ENCODE results near the gene PPP4R1.

The PPP4R1 gene

DNA sequence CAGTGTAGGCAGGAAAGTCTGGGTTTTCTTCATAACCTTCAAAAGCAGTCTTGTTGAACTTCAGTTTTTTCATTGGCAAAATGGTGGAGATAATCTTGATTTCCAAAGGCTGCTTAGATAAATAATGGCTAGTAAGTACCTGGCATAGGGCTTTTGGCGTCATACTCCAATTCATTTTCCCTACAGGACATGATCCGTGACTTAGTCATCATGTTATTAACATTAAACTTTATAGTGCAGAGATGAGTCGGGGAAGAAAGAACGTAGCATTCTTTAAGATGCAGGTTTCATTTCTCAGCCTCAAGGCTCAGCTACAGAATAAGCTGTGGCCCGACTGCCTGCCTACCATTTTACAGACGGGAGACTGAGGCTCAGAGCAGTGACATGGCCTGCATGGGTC lies 75.1 kb downstream of the PPP4R1 start:
- H3K36me3 Mint-ChIP-seq (ENCODE audit: low read depth): peaks cover 60% of the 10 kb centered on the region
- H3K4me3 Mint-ChIP-seq: no peak overlapping the region
- H3K27me3 Mint-ChIP-seq: no peaks in the 10 kb centered on the region
- intact Hi-C loops (cut with micrococcal nuclease): no loop called here
- peaks cover 13% of the 10 kb centered on the region for H3K4me1 Mint-ChIP-seq (ENCODE audit: low read depth)
- H3K9me3 Mint-ChIP-seq: no peaks in the 10 kb centered on the region
- H3K27ac Mint-ChIP-seq: no peak overlapping the region

DNA sequence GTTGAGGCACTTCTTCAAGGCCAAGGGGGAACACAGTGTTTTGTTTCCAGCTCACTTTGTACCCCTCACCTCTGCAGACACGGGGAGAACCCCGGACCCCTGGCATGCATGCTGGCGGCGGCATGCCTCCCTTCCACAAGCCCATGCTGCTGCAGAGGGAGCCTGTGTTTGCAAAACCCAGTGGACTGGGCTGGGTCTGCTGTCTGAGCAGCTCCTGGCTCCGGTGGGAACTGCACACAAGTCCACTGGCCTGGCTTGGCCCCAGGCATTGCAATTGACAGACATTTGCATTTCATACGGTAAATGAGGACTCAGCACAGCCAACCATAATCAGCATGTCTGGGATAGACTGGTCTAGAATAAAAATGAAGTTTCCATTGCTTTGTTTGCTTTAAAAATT lies 76.7 kb downstream of the PPP4R1 start:
- Mint-ChIP-seq H3K36me3 (ENCODE audit: low read depth) (peaks cover 75% of the 10 kb centered on the region), H3K4me1 (ENCODE audit: low read depth) (no peaks in the 10 kb centered on the region), H3K27ac (no peak overlapping the region), H3K27me3 (no peaks in the 10 kb centered on the region), H3K4me3 (no peak overlapping the region), H3K9me3 (no peaks in the 10 kb centered on the region)
- intact Hi-C loops (cut with micrococcal nuclease): no loop called here

- Mint-ChIP-seq H3K27me3 (no peaks in the 10 kb centered on the region), H3K4me1 (ENCODE audit: low read depth) (no peaks in the 10 kb centered on the region), H3K9me3 (no peaks in the 10 kb centered on the region), H3K27ac (no peak overlapping the region), H3K4me3 (no peak overlapping the region), H3K36me3 (ENCODE audit: low read depth) (peaks cover 85% of the 10 kb centered on the region)
- intact Hi-C loops (cut with micrococcal nuclease): no loop called here
Observed at GRCh38 chr18:9536354-9537152, 77.8 kb downstream of the PPP4R1 start.

- no peaks in the 10 kb centered on the region for H3K9me3 Mint-ChIP-seq
- intact Hi-C loops (cut with micrococcal nuclease): no loop called here
- no peaks in the 10 kb centered on the region for H3K27me3 Mint-ChIP-seq
- H3K27ac Mint-ChIP-seq: no peak overlapping the region
- H3K4me1 Mint-ChIP-seq (ENCODE audit: low read depth): peaks cover 7% of the 10 kb centered on the region
- peaks cover 90% of the 10 kb centered on the region for H3K36me3 Mint-ChIP-seq (ENCODE audit: low read depth)
- H3K4me3 Mint-ChIP-seq: no peak overlapping the region
Observed at GRCh38 chr18:9535430-9535991, 78.8 kb downstream of the PPP4R1 start.

- no peak overlapping the region for H3K27ac Mint-ChIP-seq
- H3K27me3 Mint-ChIP-seq: no peaks in the 10 kb centered on the region
- no peak overlapping the region for H3K4me3 Mint-ChIP-seq
- intact Hi-C loops (cut with micrococcal nuclease): no loop called here
- peaks cover 13% of the 10 kb centered on the region for H3K4me1 Mint-ChIP-seq (ENCODE audit: low read depth)
- no peaks in the 10 kb centered on the region for H3K9me3 Mint-ChIP-seq
- peaks cover 86% of the 10 kb centered on the region for H3K36me3 Mint-ChIP-seq (ENCODE audit: low read depth)
Observed at GRCh38 chr18:9534844-9535243, 79.5 kb downstream of the PPP4R1 start.

- Mint-ChIP-seq H3K27ac (no peak overlapping the region), H3K4me3 (no peak overlapping the region), H3K36me3 (ENCODE audit: low read depth) (peaks cover 90% of the 10 kb centered on the region), H3K27me3 (no peaks in the 10 kb centered on the region), H3K4me1 (ENCODE audit: low read depth) (peaks cover 18% of the 10 kb centered on the region), H3K9me3 (peaks cover 22% of the 10 kb centered on the region)
- intact Hi-C loops (cut with micrococcal nuclease): no loop called here
Observed at GRCh38 chr18:9531791-9532410, 82.5 kb downstream of the PPP4R1 start.

- no peak overlapping the region for H3K4me3 Mint-ChIP-seq
- peak overlapping the region; percentile 50 for H3K27ac Mint-ChIP-seq
- intact Hi-C loops (cut with micrococcal nuclease): no loop called here
- H3K27me3 Mint-ChIP-seq: no peaks in the 10 kb centered on the region
- peaks cover 25% of the 10 kb centered on the region for H3K9me3 Mint-ChIP-seq
- peaks cover 90% of the 10 kb centered on the region for H3K36me3 Mint-ChIP-seq (ENCODE audit: low read depth)
- H3K4me1 Mint-ChIP-seq (ENCODE audit: low read depth): peaks cover 18% of the 10 kb centered on the region
Observed at GRCh38 chr18:9530226-9531009, 83.9 kb downstream of the PPP4R1 start.

DNA sequence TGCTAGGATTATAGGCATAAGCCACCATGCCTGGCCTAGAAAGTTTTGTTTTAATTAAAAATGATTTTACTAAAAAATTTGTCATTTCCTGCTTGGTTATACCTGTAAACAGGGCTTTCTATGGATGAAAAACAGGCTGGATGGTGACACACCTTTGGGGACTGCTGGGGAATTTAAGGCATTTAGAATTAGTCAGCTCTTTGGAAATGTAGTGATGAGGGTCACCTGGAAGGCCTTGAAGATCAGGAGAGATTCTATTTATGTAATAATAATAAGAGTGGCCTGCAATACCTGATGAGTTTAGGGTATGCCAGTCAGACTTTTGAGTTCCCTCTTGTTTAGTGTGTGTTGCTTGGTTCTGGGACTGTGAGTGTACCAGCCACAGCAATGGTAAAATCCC lies 87.9 kb downstream of the PPP4R1 start:
- peaks cover 25% of the 10 kb centered on the region for H3K9me3 Mint-ChIP-seq
- H3K36me3 Mint-ChIP-seq (ENCODE audit: low read depth): peaks cover 83% of the 10 kb centered on the region
- no peak overlapping the region for H3K4me3 Mint-ChIP-seq
- H3K27ac Mint-ChIP-seq: no peak overlapping the region
- no peaks in the 10 kb centered on the region for H3K27me3 Mint-ChIP-seq
- intact Hi-C loops (cut with micrococcal nuclease): no loop called here
- H3K4me1 Mint-ChIP-seq (ENCODE audit: low read depth): peaks cover 18% of the 10 kb centered on the region

DNA sequence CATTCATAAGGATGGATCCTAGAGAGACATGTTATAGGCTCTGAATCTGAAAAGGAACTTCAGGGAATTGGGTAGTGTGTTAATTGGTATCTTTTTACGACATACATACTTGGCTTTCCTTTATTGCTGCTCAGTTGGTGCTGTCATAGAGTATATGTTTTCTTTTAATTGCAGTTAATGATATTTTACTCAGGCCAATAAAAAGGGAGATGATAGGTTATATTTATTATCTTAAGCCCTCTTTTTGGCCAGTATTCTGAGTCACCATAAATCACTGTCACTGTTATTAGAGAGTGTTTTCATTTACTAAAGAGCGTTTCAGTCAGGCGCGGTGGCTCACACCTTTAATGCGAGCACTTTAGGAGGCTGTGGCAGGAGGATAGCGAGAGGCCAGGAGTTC lies 91.4 kb downstream of the PPP4R1 start:
- Mint-ChIP-seq H3K27ac (no peak overlapping the region), H3K36me3 (ENCODE audit: low read depth) (peaks cover 64% of the 10 kb centered on the region), H3K27me3 (no peaks in the 10 kb centered on the region), H3K4me3 (no peak overlapping the region), H3K9me3 (peaks cover 13% of the 10 kb centered on the region), H3K4me1 (ENCODE audit: low read depth) (no peaks in the 10 kb centered on the region)
- intact Hi-C loops (cut with micrococcal nuclease): no loop called here

- peaks cover 64% of the 10 kb centered on the region for H3K36me3 Mint-ChIP-seq (ENCODE audit: low read depth)
- H3K27ac Mint-ChIP-seq: no peak overlapping the region
- no peaks in the 10 kb centered on the region for H3K27me3 Mint-ChIP-seq
- peaks cover 2% of the 10 kb centered on the region for H3K9me3 Mint-ChIP-seq
- H3K4me3 Mint-ChIP-seq: no peak overlapping the region
- intact Hi-C loops (cut with micrococcal nuclease): no loop called here
- peaks cover 2% of the 10 kb centered on the region for H3K4me1 Mint-ChIP-seq (ENCODE audit: low read depth)
Observed at GRCh38 chr18:9521770-9522169, 92.6 kb downstream of the PPP4R1 start.

DNA sequence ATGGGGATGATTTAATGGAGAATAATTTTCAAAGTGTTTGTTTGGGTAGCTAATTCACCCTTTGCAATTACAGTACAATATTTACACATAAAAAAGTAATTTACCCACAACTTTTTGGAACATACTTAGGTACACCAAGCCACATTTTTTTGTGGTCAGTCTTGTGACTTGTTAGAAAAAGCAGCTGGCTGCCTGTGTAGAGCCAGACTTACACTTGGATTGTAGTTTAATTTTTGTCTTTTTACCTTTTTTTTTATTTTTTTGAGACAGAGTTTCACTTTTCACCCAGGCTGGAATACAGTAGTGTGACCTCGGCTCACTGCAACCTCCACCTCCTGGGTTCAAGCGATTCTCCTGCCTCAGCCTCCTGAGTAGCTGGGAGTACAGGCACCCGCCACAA lies 93.7 kb downstream of the PPP4R1 start:
- no peak overlapping the region for H3K27ac Mint-ChIP-seq

GRCh38 chr18:9519399-9519798 lies 95.0 kb downstream of the PPP4R1 start:
- H3K4me3 Mint-ChIP-seq: no peak overlapping the region
- H3K9me3 Mint-ChIP-seq: no peaks in the 10 kb centered on the region
- intact Hi-C loops (cut with micrococcal nuclease): loop anchor here (5.0 to 10.0 kb wide), 2 partner anchors 375 to 867 kb away; no protein-coding TSS in a partner anchor
- no peak overlapping the region for H3K27ac Mint-ChIP-seq
- peaks cover 53% of the 10 kb centered on the region for H3K36me3 Mint-ChIP-seq (ENCODE audit: low read depth)
- H3K27me3 Mint-ChIP-seq: no peaks in the 10 kb centered on the region
- H3K4me1 Mint-ChIP-seq (ENCODE audit: low read depth): peaks cover 16% of the 10 kb centered on the region

More for the DNA sequence above, 93.7 kb downstream of the PPP4R1 start:
- H3K27me3 Mint-ChIP-seq: no peaks in the 10 kb centered on the region
- intact Hi-C loops (cut with micrococcal nuclease): no loop called here
- no peaks in the 10 kb centered on the region for H3K9me3 Mint-ChIP-seq
- peaks cover 56% of the 10 kb centered on the region for H3K36me3 Mint-ChIP-seq (ENCODE audit: low read depth)
- H3K4me3 Mint-ChIP-seq: no peak overlapping the region
- peaks cover 10% of the 10 kb centered on the region for H3K4me1 Mint-ChIP-seq (ENCODE audit: low read depth)

- H3K4me3 Mint-ChIP-seq: no peak overlapping the region
- peaks cover 55% of the 10 kb centered on the region for H3K36me3 Mint-ChIP-seq (ENCODE audit: low read depth)
- no peaks in the 10 kb centered on the region for H3K27me3 Mint-ChIP-seq
- H3K27ac Mint-ChIP-seq: no peak overlapping the region
- no peaks in the 10 kb centered on the region for H3K9me3 Mint-ChIP-seq
- H3K4me1 Mint-ChIP-seq (ENCODE audit: low read depth): peaks cover 16% of the 10 kb centered on the region
- intact Hi-C loops (cut with micrococcal nuclease): loop anchor here (2.0 to 10.0 kb wide), 3 partner anchors 373 to 866 kb away; no protein-coding TSS in a partner anchor
Observed at GRCh38 chr18:9517869-9518268, 96.5 kb downstream of the PPP4R1 start.
